Dermis blood vessel endothelial cell (primary cell): Measurements from ENCODE around the gene GMCL1. TPM values are rescaled to one million over a fixed set of nuclear protein-coding genes. Genes with fewer than 3 reads are reported as not detected.
"Not testable (repeated sequence)": the region's sequence is repeated elsewhere in the genome, so short reads cannot be mapped to it uniquely, and the experiment has no call there.

Experiments used
- DNase-seq: peaks from one replicate; pipeline ENCODE4 v3.0.0; 2010
- total RNA-seq: library from RNA; depleted of rRNA; stranded (reverse); fragments of >200 nt; gene quantifications from 2 replicates; pipeline ENCODE4 v1.2.3, GENCODE V29; 2014

GMCL1 gene
- total RNA-seq, 1 donor from 2014 or later: 12.1 TPM

- no peak for DNase-seq
These were observed 28.8 kb downstream of the GMCL1 start for GRCh38 chr2:69858261-69858660.

DNA sequence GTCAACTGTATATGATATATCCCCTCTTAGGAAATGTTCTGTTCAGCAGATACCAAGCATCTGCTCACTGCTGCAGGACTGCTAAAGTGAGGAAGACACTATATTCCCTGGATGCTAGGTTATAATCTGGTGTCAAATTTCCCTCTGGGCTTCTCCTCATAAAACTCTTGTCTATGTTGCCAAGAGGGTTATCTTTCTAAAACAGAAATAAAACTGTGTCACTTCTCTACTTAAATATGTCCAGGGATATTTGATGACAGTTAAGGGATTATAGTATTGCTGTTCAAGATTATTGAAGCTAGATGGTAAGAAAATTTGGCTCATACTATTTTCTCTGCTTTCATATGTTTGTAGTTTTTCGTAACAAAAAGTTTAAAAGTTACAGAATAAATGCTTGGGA, 33.8 kb downstream of the GMCL1 start:
- DNase-seq: no peak

GRCh38 chr2:69888451-69888850, 59.0 kb downstream of the GMCL1 start:
- no peak for DNase-seq

DNA sequence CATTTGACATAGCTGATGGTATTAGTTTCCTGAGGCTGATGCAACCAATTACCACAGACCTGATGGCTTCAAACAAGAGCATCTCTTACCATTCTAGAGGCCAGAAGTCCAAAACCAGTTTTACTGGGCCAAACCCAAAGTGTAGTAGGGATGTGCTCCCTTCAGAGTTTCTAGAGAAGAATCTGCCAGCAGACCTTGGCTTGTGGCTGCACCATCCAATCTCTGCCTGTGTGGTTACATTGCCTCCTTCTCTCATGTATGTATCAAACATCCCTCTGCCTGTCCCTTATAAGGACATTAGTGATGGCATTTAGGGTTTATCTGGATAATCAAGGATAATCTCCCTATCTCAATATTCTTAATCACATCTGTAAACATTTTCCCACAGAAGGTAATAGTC, 59.8 kb downstream of the GMCL1 start:
- DNase-seq: no peak

GRCh38 chr2:69890881-69891280, 61.4 kb downstream of the GMCL1 start:
- DNase-seq: no peak

DNA sequence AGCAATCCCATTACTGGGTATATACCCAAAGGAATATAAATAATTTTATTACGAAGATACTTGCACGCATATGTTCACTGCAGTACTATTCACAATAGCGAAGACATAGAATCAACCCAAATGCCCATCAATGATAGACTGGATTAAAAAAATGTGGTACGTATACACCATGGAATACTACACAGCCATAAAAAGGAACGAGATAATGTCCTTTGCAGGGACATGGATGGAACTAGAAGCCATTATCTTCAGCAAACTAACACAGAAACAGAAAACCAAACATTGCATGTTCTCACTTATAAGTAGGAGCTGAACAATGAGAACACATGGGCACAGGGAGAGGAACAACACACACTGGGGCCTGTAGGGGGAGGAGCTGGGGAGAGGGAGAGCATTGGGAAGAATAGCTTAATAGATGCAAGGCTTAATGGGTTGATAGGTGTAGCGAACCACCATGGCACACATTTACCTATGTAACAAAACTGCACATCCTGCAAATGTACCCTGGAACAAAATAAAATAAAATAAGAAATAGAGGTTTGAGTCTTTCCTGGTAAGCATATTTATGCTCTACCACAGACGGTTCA, 63.5 kb downstream of the GMCL1 start:
- DNase-seq: not testable (repeated sequence)

DNA sequence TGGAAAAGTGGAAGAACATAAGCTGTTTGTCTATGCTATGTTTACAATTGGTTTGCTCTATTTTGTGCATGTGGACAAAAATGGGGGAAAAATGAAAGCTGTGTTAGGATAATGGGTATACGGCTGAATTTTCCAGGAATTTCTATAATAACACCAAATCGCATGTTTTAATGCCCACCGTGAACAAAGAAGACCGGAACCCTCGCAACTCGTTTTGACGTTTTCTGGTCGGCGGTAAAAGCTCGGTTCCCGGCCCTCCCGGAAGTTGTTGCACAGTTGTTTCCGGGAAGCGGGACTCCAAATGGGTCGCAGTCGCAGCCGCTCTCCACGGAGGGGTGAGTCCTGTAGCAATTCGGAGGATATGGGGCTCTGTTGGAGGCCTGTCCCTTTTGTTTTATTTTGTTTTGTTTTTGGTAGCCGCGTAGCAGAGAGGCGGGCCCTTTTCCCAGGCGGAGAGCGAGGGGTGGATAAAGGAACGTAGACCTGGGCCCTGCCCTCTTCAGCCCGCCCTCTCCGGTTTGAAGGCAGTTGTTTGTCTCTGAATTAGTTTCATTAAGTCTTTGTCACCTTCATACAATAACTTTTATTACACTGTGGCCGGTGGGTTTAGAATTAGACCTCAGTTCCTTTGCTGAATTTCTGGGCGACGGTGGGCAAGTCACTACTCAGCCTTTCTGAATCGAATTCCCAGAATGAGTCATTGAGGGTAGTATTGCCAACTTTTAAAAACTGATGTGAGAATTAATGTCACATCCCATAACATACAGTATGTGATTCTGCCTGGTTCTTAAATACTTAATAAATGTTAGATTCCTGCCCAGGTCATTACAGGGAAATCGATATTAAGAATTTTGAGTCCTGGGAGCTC, 64.5 kb downstream of the GMCL1 start, which contains the start of gene SNRNP27:
SNRNP27 (plus strand) TSS at position 273 of the 868 bp plus-strand sequence; CDS start at position 302, 29 bp downstream.
- peak; percentile 81 for DNase-seq

GRCh38 chr2:69894737-69895136, 65.3 kb downstream of the GMCL1 start:
- not testable (repeated sequence) for DNase-seq

DNA sequence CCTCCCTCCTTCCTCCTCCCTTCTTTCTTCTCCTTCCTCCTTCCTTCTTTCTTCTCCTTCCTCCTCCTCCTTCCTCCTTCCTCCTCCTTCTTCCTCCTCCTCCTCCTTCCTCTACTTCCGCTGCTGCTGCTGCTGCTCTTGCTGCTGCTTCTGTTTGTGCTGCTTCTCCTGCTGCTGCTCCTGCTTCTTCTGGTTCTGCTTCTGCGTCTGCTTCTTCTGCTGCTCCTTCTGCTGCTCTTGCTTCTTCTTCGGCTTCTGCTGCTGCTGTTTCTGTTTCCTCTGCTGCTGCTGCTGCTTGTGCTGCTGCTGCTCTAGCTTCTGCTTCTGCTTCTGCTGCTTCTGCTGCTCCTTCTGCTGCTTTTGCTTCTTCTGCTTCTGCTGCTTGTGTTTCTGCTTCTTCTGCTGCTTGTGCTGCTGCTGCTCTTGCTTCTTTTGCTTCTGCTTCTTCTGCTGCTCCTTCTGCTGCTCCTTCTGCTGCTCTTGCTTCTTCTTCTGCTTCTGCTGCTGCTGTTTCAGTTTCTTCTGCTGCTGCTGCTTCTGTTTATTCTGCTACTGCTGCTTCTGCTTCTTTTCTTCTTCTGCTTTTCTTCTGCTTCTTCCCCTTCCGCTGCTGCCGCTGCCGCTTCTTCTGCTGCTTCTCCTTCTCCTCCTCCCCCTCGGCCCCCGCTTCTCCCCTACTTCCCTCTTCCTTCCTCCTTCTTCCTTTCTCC, 72.9 kb downstream of the GMCL1 start:
- no peak for DNase-seq

DNA sequence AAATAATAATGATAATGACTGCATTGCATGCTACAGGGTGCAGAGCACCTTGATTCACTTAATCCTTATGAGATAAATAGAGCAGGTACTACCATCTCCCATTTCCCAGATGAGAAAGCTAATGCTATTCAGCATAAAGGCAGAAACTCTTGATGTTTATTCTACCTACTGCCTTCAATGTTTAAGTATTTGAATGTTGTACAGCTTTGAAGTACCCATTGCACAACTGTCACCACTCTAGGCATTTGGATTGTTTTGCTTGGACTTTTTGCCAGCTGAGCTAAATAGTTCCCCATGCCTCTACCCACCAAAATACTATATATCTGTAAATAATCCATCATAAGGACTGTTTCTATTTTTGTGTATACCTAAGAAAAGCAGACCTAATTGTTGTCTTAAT, 77.8 kb downstream of the GMCL1 start:
- DNase-seq: no peak

GRCh38 chr2:69911985-69912563, 82.6 kb downstream of the GMCL1 start:
- DNase-seq: peak; percentile 80

DNA sequence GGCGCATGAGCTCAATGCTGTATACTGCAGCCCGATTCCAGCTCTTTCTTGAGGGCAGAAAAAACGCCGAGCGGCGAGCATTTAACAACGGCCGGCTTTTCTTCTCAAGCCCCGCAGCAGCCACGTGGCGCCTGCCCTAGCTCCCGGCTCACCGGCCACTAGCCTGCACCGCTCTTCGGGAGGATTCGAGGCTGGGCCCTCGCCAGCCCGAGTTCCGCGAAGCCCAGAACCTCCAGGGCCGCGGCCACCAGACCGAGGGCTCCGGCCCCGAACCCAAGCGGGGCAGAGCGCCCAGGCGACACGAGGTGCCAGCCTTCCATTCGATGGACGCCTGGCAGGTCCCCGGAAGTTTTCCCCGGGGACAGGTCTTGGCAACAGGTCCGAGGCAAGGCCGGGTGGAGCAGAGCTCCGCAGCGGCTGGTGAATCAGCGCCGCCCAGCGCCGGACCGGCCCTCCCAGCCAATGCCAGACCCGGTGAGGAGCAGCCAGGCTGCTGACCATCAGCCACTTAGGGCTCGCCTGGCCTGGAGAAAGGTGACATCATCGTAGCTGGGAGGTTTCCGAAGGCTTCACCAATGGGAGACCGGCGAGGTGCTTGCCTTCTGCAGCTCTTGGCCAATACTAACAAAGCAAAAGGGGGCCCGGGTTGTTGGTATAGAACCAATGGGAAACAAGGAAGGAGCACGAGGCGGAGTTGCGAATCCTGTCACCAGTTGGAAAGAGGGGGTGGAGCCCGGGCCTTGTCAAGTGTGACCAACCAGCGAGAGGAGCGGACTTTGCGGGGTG, 84.9 kb downstream of the GMCL1 start:
- peak; percentile 100 for DNase-seq

DNA sequence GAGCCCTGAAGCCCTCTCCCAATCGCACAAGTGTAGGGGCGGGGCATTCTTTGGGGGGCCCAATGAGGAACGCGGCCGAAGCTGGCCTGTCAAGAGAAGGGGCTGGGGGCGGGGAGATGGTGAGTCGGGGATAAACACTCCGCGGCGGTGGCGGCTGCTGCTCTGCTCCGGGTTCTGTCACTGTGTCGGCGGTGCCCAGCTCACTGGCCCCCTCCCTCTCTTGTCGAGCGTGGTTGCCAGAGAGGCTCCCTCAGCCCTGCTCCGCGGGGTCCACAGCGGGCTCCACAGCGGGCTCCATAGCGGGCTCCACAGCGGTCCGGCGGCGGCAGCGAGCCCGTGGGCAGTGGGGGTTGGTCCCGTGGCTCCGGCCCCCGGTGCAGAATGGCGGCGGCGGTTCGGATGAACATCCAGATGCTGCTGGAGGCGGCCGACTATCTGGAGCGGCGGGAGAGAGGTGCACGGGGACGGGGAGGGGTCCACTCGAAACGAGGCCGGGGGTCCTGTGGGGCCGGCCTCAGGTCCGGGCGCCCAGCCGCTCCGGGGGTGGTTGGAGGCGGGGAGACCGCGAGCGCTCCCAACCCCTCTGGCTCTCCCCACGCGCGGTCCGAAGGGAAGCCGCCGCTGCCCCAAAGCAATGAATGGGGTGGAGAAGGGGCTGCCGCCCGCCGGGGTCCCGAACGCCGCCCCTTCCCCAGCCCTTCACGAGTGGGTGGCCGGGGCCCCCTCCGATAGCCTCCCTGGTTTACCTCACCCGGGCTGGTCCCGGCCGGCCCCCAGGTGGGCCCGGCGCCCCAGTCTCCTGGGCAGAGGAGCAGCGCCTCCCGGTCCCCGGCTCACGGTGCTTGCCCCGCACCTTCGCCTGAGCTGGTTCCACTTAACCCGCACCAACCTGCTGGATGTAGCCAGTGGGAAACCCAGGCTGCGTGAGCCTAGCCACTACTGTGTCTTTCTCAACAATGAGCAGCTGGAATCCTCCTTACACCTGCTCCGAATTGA, 85.8 kb downstream of the GMCL1 start, which contains the start of gene MXD1:
MXD1 (plus strand) TSS at position 160 of the 996 bp plus-strand sequence; CDS start at position 382, 222 bp downstream.
- peak; percentile 44 for DNase-seq

DNA sequence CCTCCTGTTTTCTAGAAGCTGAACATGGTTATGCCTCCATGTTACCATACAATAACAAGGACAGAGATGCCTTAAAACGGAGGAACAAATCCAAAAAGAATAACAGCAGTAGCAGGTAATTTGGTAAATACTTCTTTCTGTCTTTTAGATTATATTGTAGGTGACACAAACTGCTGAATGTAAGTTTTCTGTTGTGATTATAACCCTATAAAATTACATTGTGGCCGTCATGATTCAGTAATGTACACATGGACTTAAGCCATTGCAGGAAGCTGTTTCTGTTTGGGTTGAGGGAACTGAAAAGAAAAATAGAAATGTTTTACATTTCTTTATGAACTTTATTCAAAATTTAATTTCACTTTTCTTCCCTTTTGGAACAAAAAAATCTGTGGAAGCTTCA, 86.6 kb downstream of the GMCL1 start:
- DNase-seq: no peak

DNA sequence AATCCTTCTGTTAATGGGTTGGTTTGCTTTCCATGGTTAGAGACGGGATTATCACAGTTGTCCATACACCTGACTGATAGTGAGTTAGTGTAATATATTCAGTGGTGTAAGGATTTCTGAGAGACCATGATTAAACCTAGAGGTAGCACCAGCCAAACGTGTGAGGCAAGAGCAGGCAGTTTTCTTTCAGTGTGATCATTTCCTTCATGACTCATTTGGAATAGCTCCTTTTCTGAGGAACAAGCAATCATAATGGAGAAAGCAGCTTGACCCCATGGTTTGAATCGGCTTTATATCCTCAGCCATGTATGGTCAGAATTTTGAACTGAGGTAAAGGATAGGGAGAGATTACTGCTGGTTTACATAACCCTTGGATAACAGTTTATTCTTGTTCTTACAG, 88.4 kb downstream of the GMCL1 start:
- peak; percentile 93 for DNase-seq

DNA sequence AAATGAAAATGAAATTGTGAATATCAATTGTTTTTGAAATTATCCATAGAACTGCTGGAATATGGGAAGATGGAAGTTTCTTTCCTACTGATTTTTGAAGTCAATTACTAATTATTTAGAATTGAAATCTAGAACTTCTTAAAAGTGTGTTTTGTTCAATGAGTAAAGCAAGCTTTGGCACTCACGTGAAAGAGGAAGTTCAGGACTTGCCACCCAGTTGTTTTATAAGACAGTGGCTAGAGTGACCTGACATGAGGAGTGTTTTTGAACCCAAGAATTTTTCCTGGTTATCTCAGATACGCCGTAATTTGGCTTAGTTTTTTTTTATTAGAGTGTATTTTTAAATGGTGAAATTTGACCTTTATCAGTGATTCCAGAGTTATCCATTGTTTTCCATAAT, 88.9 kb downstream of the GMCL1 start:
- DNase-seq: peak; percentile 44

- DNase-seq: no peak
These were observed 93.7 kb downstream of the GMCL1 start for GRCh38 chr2:69923116-69923515.

- DNase-seq: no peak
These were observed 97.5 kb downstream of the GMCL1 start for GRCh38 chr2:69926849-69927515.
